Liver (tissue), 9 donors: ENCODE measurements around the gene OR10A6. TPM values are rescaled to one million over a fixed set of nuclear protein-coding genes. Genes with fewer than 3 reads are reported as not detected.

ENCODE experiments used
- DNase-seq: peaks from one replicate; pipeline ENCODE4 v3.0.0-alpha.2; 2017; ENCODE audit warnings: low spot score
- H3K27ac ChIP-seq, 2 donors: one replicate each; pipeline ENCODE4 v1.7.0; 2013; ENCODE audit warnings: inconsistent platforms in 2 of 2, low read length in 2 of 2, control low read depth in 1 of 2, low read depth in 1 of 2, mild to moderate bottlenecking in 1 of 2
- H3K27me3 ChIP-seq, 4 donors: one replicate each; pipeline versions ENCODE4 v1.6.1 to v1.7.0; 2013; ENCODE audit warnings: low read length in 3 of 4, inconsistent platforms in 1 of 4, mild to moderate bottlenecking in 1 of 4, moderate library complexity in 1 of 4; ENCODE audit not compliant: control insufficient read depth in 4 of 4, insufficient read depth in 4 of 4
- H3K36me3 ChIP-seq, 4 donors: one replicate each; pipeline versions ENCODE4 v1.6.1 to v1.7.0; 2013; ENCODE audit warnings: low read length in 3 of 4, mild to moderate bottlenecking in 3 of 4, low read depth in 1 of 4, moderate library complexity in 1 of 4; ENCODE audit not compliant: control insufficient read depth in 4 of 4, insufficient read depth in 3 of 4
- H3K4me1 ChIP-seq, 4 donors: one replicate each; pipeline versions ENCODE4 v1.6.1 to v1.7.0; 2013; ENCODE audit warnings: low read length in 3 of 4, mild to moderate bottlenecking in 3 of 4, moderate library complexity in 1 of 4; ENCODE audit not compliant: control insufficient read depth in 4 of 4, insufficient read depth in 4 of 4
- H3K4me3 ChIP-seq, 3 donors: one replicate each; pipeline versions ENCODE4 v1.6.1 to v1.7.0; 2013; ENCODE audit warnings: low read length in 3 of 3, control low read depth in 1 of 3, low read depth in 1 of 3, mild to moderate bottlenecking in 1 of 3
- H3K9ac ChIP-seq, 2 donors: one replicate each; pipeline ENCODE4 v1.7.0; 2013; ENCODE audit warnings: low read length in 2 of 2, mild to moderate bottlenecking in 2 of 2, moderate library complexity in 2 of 2, control low read depth in 1 of 2, low read depth in 1 of 2
- H3K9me3 ChIP-seq, 4 donors: one replicate each; pipeline versions ENCODE4 v1.6.1 to v1.7.0; 2013; ENCODE audit warnings: low read length in 3 of 4; ENCODE audit not compliant: control insufficient read depth in 4 of 4
- CTCF ChIP-seq: fragments of 150-350 bp; IDR thresholded peaks from 2 replicates; pipeline ENCODE4 v1.5.1; 2017; ENCODE audit warnings: improper control_type of control experiment, low read depth, low read length; ENCODE audit not compliant: missing input control
- EGR1 ChIP-seq, 2 donors: IDR thresholded peaks; 2 replicates each; pipeline ENCODE4 v1.6.1; 2016 to 2018; ENCODE audit warnings: antibody characterized with exemption in 2 of 2, low read depth in 2 of 2
- FOXA1 ChIP-seq: IDR thresholded peaks from 2 replicates; pipeline ENCODE4 v1.6.1; 2016; ENCODE audit warnings: antibody characterized with exemption
- FOXA2 ChIP-seq: IDR thresholded peaks from 2 replicates; pipeline ENCODE4 v1.6.1; 2016; ENCODE audit warnings: antibody characterized with exemption
- GABPA ChIP-seq, 2 donors: IDR thresholded peaks in 1 of 2; conservative IDR thresholded peaks in 1 of 2; 2 replicates each; pipeline ENCODE4 v1.6.1; 2016; ENCODE audit warnings: antibody characterized with exemption in 2 of 2, mild to moderate bottlenecking in 1 of 2, moderate library complexity in 1 of 2
- HNF4A ChIP-seq, 2 donors: conservative IDR thresholded peaks; 2 replicates each; pipeline ENCODE4 v1.6.1; 2016; ENCODE audit warnings: antibody characterized with exemption in 2 of 2, mild to moderate bottlenecking in 2 of 2
- HNF4G ChIP-seq: IDR thresholded peaks from 2 replicates; pipeline ENCODE4 v1.6.1; 2016; ENCODE audit warnings: antibody characterized with exemption
- JUND ChIP-seq, 2 donors: IDR thresholded peaks; 2 replicates each; pipeline ENCODE4 v1.6.1; 2016; ENCODE audit warnings: antibody characterized with exemption in 2 of 2
- MAX ChIP-seq: IDR thresholded peaks from 2 replicates; pipeline ENCODE4 v1.6.1; 2016; ENCODE audit warnings: antibody characterized with exemption
- NR2F2 ChIP-seq: IDR thresholded peaks from 2 replicates; pipeline ENCODE4 v1.6.1; 2016; ENCODE audit warnings: antibody characterized with exemption
- RAD21 ChIP-seq, 2 donors: IDR thresholded peaks; 2 replicates each; pipeline ENCODE4 v1.6.1; 2016; ENCODE audit warnings: antibody characterized with exemption in 2 of 2, mild to moderate bottlenecking in 2 of 2
- REST ChIP-seq: IDR thresholded peaks from 2 replicates; pipeline ENCODE4 v1.6.1; 2016; ENCODE audit warnings: antibody characterized with exemption, mild to moderate bottlenecking
- RXRA ChIP-seq, 2 donors: IDR thresholded peaks; 2 replicates each; pipeline ENCODE4 v1.6.1; 2017 to 2018; ENCODE audit warnings: antibody characterized with exemption in 2 of 2, mild to moderate bottlenecking in 1 of 2
- SP1 ChIP-seq: IDR thresholded peaks from 2 replicates; pipeline ENCODE4 v1.6.1; 2018; ENCODE audit warnings: antibody characterized with exemption, mild to moderate bottlenecking
- TAF1 ChIP-seq: conservative IDR thresholded peaks from 2 replicates; pipeline ENCODE4 v1.6.1; 2016; ENCODE audit warnings: antibody characterized with exemption, mild to moderate bottlenecking
- YY1 ChIP-seq: IDR thresholded peaks from 2 replicates; pipeline ENCODE4 v1.6.1; 2016; ENCODE audit warnings: antibody characterized with exemption, mild to moderate bottlenecking
- WGBS: extraction: QIAGEN DNeasy Blood & Tissue Kit; methylation state at CpG from one replicate; pipeline ENCODE4 v1.1.7; 2013; 5-methylcytosine and 5-hydroxymethylcytosine counted together
- polyA plus RNA-seq, 2 donors: library from polyadenylated mRNA; stranded (reverse) in 1 of 2; unstranded in 1 of 2; fragments of 200-250 nt in 1 of 2; fragments of >200 nt in 1 of 2; fragmentation: Nextera tagmentation in 1 of 2; extraction: Ambion mirVana in 1 of 2; gene quantifications; one replicate each; pipeline versions ENCODE4 v1.2.1 to v1.2.3, GENCODE V29; 2013 to 2015
- total RNA-seq, 2 donors: library from RNA; depleted of rRNA; stranded (reverse); fragments of >200 nt; gene quantifications; one replicate each; pipeline ENCODE4 v1.2.3, GENCODE V29; 2014
- TF ChIP-seq, protein P1 (sequence below): IDR thresholded peaks from 2 replicates; pipeline ENCODE4 v1.6.1; 2016; ENCODE audit warnings: antibody characterized with exemption
- TF ChIP-seq, protein P2 (sequence below): IDR thresholded peaks from 2 replicates; pipeline ENCODE4 v1.6.1; 2016; ENCODE audit warnings: antibody characterized with exemption
- donor health status: healthy.
- donor health status: healthy.
- donor health status: healthy.
- donor health status: healthy.
- donor health status: healthy.

OR10A6 gene
- total and polyA plus RNA-seq, 4 donors, result not detected

- Histone ChIP-seq H3K36me3 (no peaks in the 10 kb centered on the region), H3K27ac (no peak overlapping the region), H3K9me3 (no peaks in the 10 kb centered on the region), H3K9ac (no peak overlapping the region), H3K4me3 (no peak overlapping the region), H3K4me1 (peaks cover 0 to under 1% (median under 1%) of the 10 kb centered on the region in 4 donors), H3K27me3 (no peaks in the 10 kb centered on the region)
- 57% methylated on average over 3 of the region's 3 CpGs for WGBS
- no peak for TF ChIP-seq YY1
- TF ChIP-seq SP1, result no peak
- no peak for TF ChIP-seq RAD21 (IDR thresholded peaks at IDR 0.05)
- no peak for TF ChIP-seq JUND (IDR thresholded peaks at IDR 0.05)
- TF ChIP-seq MAX, result no peak
- TF ChIP-seq CTCF, result no peak
- TF ChIP-seq, protein P1, sequence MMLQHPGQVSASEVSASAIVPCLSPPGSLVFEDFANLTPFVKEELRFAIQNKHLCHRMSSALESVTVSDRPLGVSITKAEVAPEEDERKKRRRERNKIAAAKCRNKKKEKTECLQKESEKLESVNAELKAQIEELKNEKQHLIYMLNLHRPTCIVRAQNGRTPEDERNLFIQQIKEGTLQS, result no peak
- no peak for TF ChIP-seq FOXA1
- TF ChIP-seq TAF1, result no peak
- no peak for TF ChIP-seq FOXA2
- TF ChIP-seq EGR1 (IDR thresholded peaks at IDR 0.05; ENCODE audit: low read depth in 2 of 2), result no peak
- no peak for TF ChIP-seq REST
- no peak for TF ChIP-seq NR2F2
- TF ChIP-seq GABPA (IDR thresholded peaks at IDR 0.05 in 1 of 2, conservative IDR thresholded peaks at IDR 0.05 in 1 of 2), result no peak
- TF ChIP-seq, protein P2, sequence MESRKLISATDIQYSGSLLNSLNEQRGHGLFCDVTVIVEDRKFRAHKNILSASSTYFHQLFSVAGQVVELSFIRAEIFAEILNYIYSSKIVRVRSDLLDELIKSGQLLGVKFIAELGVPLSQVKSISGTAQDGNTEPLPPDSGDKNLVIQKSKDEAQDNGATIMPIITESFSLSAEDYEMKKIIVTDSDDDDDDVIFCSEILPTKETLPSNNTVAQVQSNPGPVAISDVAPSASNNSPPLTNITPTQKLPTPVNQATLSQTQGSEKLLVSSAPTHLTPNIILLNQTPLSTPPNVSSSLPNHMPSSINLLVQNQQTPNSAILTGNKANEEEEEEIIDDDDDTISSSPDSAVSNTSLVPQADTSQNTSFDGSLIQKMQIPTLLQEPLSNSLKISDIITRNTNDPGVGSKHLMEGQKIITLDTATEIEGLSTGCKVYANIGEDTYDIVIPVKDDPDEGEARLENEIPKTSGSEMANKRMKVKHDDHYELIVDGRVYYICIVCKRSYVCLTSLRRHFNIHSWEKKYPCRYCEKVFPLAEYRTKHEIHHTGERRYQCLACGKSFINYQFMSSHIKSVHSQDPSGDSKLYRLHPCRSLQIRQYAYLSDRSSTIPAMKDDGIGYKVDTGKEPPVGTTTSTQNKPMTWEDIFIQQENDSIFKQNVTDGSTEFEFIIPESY, result no peak
- TF ChIP-seq RXRA (IDR thresholded peaks at IDR 0.05), result no peak
- TF ChIP-seq HNF4A (conservative IDR thresholded peaks at IDR 0.05), result no peak
- TF ChIP-seq HNF4G, result no peak
- no peak for DNase-seq
Measured at GRCh38 chr11:7905961-7906429, 25.1 kb downstream of the OR10A6 start.
